GM18861 (cell line): Measurements from ENCODE around the gene AKAP13.

Experiments
- ATAC-seq: cut with Tn5 transposase; IDR thresholded peaks from one replicate; pipeline ENCODE4 v1.9.1; 2021; ENCODE audit not compliant: unreplicated experiment

AKAP13 gene

DNA sequence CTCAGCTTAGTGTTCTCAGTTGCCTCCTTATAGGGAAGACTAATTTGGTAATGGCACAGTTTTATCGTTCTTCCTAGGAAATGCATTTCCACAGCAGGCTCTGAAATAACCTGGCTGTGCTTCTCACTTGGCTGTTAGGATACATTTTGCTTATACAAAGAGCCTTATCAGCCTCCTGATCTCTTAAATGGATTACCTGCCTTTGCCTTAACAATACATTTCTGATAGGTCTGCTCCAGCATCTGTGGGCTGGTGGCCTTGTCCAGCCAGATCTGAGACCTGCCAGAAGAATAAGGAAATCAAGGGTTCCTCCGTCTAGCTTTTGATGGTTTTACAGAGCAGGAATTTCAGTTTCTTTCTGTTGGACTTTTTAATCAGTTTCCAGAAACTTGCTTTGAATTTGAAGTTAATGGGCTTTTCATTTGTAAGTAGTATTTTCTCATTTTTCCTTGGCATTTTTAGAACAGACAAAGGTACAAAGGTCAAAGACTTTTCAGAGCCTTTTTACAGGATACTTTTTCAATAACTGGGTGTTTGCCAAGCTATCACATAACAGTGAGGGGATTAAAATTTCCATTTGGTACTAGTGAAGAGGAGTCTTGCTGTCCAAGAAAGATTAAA lies 116.3 kb downstream of the AKAP13 start:
- ATAC-seq = no peak

DNA sequence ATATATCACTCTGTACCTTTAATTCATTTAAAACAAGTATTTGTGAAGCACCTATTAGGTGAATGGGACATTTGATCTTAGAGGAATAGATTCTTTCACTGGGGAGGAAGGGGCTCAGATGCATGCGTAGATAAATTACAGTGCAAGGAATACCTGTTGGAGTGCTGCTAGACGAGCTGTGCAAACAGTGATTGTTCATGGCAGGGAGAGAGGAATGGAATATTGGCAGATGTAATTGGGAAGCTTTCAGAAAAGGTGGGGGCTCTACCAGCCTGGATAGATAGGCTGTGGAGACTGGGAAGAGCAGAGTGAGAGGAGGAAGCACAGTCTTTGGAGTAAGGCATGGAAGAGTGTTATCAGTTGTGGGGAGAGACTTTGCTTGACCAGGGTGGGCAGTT lies 116.8 kb downstream of the AKAP13 start:
- ATAC-seq = no peak

DNA sequence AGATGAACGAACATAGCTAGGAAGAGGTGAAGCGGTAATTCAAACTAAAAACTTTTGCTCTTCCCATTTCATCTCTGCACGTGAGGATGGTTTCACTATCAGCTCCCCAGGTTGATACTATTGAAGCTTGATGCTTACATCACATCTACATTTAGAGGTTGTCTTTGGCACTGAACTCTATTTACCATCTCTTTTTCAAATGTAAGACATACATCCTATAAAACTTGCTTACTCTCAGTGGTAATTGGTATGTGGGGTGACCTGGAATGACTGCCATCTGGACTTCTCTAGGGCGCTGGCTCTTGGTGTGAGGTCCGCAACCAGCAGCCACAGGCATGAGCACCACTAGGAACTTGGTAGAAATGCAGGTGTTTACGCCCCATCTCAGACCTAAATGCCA lies 118.1 kb downstream of the AKAP13 start:
- no peak for ATAC-seq

DNA sequence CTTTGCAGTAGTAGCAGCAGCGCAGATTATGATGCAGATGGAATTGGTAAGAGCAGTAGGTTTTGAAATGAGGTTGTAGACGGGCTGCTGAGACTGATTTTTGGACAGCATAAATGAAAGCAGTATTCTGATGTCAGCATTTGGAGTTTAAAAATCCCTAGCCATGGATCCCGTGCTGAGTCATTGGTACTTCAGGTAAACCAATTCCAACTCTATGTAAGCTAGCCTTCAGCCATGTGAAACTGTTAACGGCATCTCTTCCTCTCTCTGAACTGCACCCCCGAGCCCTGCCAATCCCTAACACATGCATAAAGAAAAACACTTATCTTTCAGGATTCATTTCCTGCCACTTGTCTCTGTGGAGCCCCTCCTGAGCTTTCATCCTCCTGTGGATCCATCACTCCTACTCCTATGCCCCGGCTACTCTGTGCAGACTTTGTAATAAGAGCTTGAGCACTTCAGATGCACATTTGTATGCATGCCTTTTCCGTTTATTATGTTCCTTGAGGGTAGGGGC lies 119.0 kb downstream of the AKAP13 start:
- ATAC-seq = no peak

DNA sequence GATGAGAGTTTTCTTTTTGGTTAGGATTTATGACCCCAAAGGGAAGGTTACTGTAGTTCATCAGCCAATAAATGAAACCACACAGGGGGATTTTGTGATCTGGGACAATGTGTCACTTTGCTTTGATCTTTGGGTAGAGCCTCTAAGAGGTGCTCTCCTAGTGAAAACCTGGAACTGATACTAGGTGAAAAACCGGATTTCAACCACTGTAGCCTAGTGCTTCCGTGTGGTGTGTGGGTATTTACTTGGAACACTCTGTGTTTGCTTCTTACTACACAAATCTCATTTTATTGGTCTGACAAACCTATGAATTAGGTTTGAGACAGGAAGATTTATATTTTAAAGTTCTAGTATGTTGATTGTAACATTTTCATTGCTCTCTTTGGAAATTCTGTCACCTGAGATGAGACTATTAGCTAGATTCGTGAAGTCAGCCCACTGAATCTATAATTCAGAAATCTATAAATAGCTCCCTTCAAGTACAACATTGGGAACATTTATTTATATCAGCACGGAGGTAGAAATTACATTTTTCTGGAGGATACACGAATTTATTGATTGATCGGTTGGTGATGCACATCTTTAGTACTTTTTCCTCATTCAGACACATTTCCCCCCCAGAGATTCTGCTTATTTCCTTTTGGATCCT lies 119.8 kb downstream of the AKAP13 start:
- ATAC-seq = no peak

DNA sequence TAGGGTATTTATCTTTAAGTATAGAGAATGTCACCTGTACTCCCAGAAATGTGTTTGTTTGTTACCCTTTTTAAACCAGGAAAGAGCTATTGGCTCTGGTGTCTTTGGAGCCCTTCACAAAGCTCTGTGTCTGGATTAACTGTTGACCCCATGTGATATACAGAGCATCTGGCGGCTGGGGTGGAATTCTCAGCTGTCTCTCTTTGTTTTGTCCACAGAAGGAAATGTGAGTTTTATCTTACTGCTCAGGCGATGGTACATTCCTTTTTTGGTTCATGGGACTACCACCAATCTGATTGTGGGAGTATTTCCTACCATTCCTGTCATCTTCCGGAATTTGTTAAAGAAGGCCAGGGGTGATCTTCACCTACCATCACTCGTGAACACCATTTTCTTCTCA lies 120.3 kb downstream of the AKAP13 start:
- ATAC-seq = no peak

DNA sequence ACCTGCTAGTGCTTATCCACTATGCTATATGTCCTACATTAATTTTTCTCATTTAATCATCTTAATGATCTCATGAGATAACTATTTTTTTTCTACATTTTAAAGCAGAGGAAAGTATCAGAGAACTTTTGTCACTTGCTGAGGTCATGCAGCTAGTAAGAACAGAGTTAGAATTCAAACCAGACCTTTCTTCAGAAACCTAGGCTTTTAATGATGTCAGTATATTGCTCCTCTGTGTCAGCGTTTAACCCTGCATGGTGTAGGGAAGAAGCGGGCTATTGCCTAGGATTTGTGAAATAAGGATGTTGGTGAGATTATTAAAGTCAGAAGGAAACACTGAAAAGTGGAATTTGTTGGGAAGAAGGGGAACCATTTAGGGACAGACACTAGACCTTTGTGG lies 121.2 kb downstream of the AKAP13 start:
- ATAC-seq = no peak

DNA sequence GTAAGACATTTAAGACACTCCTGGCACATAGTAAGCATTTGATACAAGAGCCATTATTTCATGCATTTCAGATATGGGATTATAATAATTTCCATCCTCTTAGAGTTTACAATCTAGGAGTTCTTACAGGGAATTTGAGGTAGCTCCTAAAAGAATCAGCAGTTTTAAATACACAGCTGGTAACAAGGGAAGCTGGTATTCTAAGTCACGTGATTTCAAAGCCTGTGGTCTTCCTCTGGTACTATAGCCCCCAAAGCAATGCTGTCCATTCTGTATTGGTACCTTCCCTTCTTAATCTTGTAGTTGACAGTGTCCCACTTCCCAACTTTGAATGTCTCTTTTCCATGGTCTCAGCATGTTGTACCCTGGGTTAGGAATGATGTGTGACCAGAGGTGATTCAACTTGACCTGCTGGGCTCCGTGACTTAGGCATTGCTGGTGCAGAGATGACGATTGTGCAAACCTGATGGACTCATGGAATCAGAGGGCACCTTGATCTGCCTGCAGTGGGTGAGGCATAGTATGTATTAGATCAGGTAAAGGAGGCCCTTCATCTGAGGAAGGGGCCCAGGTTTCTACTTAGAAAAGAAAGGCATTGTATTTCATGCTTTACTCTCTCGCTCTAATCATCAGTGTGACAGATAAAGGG lies 122.9 kb downstream of the AKAP13 start:
- no peak for ATAC-seq

DNA sequence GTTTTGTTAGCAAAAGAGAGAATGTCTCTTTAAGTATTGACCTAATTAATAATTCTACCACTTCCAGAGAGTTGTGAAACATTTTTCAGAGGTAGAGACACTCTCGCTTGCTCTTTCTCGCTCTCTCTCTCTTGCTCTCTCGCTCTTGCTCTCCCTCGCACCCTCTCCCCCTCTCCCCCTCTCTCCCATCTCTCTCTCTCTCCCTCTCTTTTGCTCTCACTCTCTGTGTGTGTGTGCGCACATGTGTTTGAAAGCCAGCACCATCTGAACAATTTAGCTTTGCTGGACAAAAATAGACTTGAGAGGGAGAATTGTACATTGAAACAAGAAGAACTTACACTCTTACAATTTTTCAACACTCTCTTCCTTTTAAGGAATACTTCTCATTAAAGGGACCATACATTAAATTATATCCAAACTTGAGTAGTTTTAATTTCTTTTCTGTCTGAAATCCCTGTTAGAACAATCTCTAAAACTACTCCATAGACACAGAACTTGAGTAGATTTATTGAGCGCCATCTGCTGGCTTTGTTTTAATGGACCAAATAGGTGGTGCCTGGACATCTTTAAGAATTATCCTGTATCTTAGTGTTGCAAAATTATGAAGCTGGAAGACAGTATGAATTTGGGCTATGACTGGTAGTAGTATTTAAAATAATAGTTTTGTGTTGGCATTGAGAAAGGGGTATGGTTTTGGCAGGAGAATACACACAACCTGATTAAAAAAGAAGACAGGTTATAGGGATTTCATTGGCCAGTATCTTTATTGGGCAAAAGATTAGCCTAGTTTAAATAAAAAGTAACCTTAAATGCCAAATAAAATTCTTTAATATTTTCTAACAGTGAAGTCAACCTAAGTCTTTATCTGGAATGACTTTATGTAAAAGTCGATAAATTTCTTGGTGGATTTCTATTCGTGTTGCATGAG lies 124.6 kb downstream of the AKAP13 start:
- no peak for ATAC-seq

DNA sequence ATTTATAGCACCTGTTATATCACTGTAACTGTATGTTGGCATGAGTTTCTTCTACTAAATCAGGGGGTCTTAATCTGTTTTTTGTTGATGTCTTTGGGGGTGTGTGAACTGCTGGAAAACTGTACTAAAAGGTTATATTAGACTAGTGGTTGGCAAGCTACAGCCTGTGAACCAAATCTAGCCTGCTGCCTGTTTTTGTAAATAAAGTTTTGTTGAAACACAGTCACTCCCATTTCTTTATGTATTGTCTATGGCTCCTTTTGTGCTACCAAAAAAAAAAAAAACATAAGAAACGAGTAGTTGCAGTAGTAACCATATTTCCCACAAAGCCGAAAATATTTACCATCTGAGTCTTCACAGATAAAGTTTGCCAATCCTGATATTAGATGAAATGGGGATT lies 126.7 kb downstream of the AKAP13 start:
- ATAC-seq = no peak

DNA sequence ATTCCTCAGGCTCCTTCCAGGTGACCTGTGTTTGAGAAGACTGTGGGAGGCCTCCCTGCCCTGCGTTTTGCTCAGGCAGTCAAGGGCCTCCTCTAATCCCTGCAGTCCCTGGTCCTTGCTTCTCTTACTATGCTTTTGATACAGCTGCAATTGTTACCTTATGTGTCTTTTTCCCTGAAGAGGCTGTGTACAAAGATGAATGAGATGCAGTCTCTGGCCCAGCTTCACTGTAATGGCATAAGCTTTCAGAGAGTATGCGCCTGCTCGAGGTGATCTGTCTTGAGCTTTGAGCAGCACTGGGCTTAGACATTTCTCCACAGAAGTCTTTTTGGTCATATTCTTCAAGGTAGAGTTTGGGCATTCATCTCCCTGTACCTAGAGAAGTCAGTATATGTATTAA lies 129.6 kb downstream of the AKAP13 start:
- no peak for ATAC-seq

DNA sequence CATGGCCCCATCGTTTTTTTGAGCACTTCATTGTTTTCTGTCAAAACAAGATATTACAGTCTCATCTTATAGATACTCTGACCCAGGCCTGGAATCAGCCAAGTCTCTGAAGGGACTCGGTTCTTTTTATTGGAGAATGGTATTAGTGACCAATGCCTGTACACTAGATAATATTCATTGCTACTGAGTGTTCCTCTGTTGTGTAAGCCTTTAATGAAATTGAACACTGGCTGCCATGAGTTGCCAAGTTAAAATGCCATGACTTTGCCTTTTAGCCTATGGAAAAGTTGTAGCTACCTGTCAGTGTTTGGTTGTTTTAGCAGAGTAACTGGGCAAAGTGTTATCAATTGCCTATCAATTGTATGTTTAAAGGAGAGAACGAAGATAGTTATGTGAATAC lies 134.0 kb downstream of the AKAP13 start:
- ATAC-seq = no peak

DNA sequence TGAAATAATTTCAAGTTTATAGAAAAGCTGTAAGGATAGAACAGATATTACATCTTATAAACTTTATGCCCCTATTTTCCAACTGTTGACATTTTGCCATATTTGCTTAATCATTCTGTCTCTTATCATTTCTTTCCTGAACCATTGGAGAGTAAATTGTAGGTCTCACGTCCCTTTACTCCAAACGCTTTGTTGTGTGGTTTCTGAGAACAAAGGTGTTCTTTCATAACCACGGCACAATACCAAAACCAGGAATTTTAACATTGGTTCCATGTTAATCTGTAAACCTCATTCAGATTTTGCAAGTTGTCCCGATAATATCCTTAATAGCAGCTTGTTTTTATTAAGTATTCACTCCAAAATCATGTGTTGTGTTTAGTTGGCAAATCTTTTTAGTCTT lies 134.8 kb downstream of the AKAP13 start:
- no peak for ATAC-seq

DNA sequence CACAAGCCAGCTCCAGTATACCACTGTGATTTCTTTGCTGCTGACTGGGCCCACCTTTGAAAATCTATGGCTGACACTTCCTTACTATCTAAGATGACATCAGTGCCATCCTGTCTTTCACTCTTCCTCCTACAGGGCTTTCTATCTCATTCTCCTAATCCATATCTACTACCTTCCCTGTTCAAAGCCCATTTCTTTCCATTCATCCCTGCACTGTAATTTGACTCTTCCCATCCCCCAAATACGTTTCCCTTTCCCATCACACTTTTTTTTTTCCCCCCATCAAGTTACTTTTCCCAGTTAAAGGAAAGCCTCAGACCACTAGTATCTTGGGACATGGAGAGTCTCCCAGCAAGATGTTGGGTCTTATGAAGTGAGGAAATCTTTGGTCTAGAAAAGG lies 136.7 kb downstream of the AKAP13 start:
- ATAC-seq = no peak

DNA sequence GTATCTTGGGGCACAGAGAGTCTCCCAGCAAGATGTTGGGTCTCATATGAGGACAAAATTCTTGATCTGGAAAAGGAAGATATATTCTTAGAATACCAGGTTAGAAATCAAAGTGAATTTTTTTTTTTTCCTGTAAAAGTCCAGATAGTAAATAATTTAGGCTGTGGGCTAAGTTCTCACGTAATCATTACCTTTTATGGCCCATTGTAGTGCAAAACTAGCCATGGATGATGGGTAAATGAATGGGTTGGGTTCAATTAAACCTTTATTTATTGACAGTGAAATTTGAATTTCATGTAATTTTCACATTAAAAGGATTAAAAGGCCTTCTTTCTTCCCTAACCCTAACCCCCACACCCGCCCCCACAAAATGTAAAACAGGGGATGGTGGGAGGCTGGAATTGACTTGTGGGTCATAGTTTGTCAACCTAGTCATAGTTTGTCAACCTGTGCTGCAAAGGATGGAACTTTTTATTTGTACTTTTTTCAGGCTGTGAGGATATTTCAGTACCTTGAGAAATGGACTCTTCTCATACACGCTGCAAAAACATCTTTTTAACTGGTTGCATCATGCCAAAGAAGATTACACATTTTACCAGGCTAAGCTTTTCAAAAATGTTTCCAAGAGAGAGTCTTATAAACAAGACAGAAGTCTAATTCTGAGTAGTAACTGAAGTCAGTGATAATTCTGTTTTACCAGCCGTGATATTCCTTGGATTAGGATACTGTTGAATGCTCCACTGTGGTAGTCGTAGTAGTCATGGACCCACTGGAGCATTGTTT lies 138.8 kb downstream of the AKAP13 start:
- no peak for ATAC-seq

DNA sequence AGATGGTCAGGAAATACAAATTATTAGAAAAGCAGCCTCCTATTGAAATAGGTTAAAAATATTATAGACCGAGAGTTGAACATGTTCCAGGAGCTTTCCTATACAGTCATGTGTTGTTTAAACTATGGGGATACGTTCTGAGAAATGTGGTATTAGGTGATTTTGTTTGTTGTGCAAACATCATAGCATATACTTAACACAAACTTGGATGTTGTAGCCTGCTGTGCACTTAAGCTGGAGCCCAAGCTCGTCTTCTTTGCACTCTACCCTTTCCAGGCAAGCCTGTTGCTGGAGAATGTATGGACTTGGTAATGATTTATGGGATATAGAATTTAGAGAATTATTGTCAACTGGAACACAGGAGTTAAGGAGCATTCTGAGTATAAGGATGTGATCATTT lies 140.2 kb downstream of the AKAP13 start:
- no peak for ATAC-seq

DNA sequence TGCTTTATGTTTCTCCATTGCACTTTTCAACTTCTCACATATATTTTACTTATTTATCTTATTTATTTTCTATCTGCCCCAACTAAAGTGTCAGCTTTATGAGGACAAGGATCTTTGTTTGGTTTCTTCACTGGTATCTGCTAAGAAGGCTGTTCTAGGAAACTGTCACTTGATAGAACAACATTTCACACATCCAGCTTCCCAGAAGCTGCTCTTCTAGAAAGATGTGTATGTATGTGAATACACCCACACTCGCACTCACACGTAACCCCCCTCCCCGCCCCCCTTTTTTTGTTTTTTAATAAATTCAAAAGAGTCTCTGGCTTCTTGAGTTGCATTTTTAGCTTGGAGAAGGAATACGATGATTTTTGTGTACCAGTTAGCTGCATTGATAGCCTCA lies 143.1 kb downstream of the AKAP13 start:
- ATAC-seq = no peak

DNA sequence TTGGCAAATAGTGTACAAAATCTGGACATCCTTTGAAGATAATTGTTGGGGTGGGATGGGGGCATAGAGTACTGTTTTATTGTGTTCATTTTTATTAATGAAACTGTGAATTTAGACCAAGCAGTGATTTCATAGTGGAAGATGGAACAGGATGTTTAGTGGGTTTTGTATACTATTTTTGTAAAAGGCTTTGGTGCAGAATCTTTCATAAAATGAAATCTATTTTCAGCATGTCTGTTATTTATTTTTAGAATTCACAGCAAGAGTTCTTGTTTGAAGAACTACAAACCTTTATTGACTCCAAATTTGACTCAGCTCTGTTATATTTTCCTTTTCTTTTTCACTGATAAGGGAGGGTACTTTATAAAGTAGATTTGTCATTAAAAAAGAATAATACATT lies 145.4 kb downstream of the AKAP13 start:
- ATAC-seq = no peak

DNA sequence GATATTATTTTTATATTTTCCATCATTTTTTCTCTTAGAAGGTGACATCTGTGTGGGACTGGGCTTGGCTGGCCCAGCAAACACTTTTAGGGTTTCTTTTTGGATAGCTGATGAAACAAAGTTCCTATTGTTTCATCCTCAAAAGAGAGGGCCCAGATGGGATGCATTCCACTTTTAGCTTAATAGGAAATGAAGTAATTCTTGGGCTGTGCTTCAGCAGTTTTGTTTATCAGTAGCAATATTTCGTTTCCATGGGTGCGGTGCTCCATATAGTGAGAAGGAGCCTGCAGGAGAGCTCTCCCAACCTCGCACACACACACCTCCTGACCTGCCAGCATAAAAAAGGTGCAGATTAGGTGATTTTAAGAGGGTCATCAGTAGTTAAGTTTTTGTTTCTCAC lies 147.5 kb downstream of the AKAP13 start:
- no peak for ATAC-seq

DNA sequence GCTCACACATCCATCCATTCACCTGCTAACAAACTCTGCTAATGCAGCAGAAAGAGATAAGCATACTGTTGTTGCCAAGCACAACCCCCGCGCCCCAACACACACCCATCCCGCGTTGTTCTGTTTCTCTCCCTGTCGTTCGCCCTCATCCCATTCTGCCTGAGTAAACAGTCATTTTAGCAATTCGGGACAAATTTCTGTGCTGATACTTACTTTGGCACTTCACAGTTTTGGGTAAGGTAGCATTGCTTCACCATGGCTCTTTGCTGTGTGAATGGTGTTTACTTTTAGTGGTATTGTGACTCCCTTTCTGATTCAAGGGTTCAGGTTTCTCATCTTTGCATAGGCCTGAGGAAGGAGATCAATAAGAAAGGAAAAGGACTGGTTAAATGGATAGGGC lies 149.7 kb downstream of the AKAP13 start:
- ATAC-seq = no peak

DNA sequence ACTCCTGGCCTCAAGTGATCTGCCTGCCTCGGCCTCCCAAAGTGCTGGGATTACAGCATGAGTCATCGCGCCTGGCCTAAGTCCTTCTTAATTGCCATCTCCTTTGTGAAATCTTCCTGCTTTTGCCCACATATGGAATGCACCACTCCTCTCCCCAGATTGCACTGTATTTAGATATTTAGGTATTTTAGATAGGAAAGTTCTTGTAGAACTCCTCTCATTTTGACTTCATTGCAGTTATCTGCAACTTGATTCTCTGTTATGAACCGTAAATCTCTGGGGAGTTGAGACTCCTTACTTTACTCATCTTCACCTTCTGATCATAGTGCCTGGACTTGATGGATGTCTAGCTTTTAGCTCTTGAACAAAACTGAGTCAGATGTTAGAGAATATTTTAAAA lies 150.7 kb downstream of the AKAP13 start:
- ATAC-seq = no peak
